Measurements from ENCODE around the gene PARVB.

Gene PARVB

DNA sequence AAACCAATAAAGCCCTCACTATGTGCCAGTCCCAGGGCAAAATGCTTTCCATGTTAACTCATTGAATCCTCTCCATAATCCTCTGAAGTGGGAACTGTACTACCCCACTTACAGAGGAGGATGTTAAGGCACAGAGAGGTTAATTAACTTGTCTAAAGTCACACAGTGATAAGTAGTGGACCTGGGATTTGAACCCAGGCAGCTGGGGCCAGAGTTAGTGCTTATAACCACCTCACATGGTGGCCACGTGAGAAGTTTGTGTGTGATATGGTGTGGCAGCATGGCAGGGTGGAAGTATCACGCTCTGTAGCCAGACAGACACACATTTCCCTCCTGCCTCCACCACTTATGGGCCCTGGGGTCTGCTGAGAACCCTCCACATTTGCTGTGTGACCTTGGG lies 173.2 kb downstream of the PARVB start:
- Histone ChIP-seq H3K27me3 (replicated peaks; ENCODE audit: control insufficient read depth, insufficient read depth, low read length, poor library complexity, severe bottlenecking) (no peaks in the 10 kb centered on the region), H3K9me3 (ENCODE audit: control insufficient read depth, low read length) (no peaks in the 10 kb centered on the region), H3K4me1 (ENCODE audit: control insufficient read depth, insufficient read depth, low read length, poor library complexity, severe bottlenecking) (peaks cover 19% of the 10 kb centered on the region), H3K36me3 (ENCODE audit: control insufficient read depth, insufficient read depth, low read length) (peaks cover 28% of the 10 kb centered on the region), H3K4me3 (ENCODE audit: insufficient read depth, low read depth, low read length, poor library complexity, severe bottlenecking) (no peak overlapping the region), H3K27ac (ENCODE audit: insufficient read depth, low read length, poor library complexity, severe bottlenecking) (no peak overlapping the region)
- no peak for DNase-seq

GRCh38 chr22:44199164-44199563 lies 175.1 kb downstream of the PARVB start:
- peaks cover 28% of the 10 kb centered on the region for H3K36me3 ChIP-seq (ENCODE audit: control insufficient read depth, insufficient read depth, low read length)
- peaks cover under 1% of the 10 kb centered on the region for H3K4me1 ChIP-seq (ENCODE audit: control insufficient read depth, insufficient read depth, low read length, poor library complexity, severe bottlenecking)
- H3K4me3 ChIP-seq (ENCODE audit: insufficient read depth, low read depth, low read length, poor library complexity, severe bottlenecking), result no peak overlapping the region
- no peaks in the 10 kb centered on the region for H3K9me3 ChIP-seq (ENCODE audit: control insufficient read depth, low read length)
- H3K27me3 ChIP-seq (replicated peaks; ENCODE audit: control insufficient read depth, insufficient read depth, low read length, poor library complexity, severe bottlenecking), result no peaks in the 10 kb centered on the region
- no peak for DNase-seq
- H3K27ac ChIP-seq (ENCODE audit: insufficient read depth, low read length, poor library complexity, severe bottlenecking), result no peak overlapping the region

GRCh38 chr22:44199866-44200265 lies 175.8 kb downstream of the PARVB start:
- Histone ChIP-seq H3K27me3 (replicated peaks; ENCODE audit: control insufficient read depth, insufficient read depth, low read length, poor library complexity, severe bottlenecking) (no peaks in the 10 kb centered on the region), H3K4me3 (ENCODE audit: insufficient read depth, low read depth, low read length, poor library complexity, severe bottlenecking) (no peak overlapping the region), H3K36me3 (ENCODE audit: control insufficient read depth, insufficient read depth, low read length) (peaks cover 28% of the 10 kb centered on the region), H3K27ac (ENCODE audit: insufficient read depth, low read length, poor library complexity, severe bottlenecking) (no peak overlapping the region), H3K9me3 (ENCODE audit: control insufficient read depth, low read length) (no peaks in the 10 kb centered on the region), H3K4me1 (ENCODE audit: control insufficient read depth, insufficient read depth, low read length, poor library complexity, severe bottlenecking) (no peaks in the 10 kb centered on the region)
- DNase-seq, result no peak

DNA sequence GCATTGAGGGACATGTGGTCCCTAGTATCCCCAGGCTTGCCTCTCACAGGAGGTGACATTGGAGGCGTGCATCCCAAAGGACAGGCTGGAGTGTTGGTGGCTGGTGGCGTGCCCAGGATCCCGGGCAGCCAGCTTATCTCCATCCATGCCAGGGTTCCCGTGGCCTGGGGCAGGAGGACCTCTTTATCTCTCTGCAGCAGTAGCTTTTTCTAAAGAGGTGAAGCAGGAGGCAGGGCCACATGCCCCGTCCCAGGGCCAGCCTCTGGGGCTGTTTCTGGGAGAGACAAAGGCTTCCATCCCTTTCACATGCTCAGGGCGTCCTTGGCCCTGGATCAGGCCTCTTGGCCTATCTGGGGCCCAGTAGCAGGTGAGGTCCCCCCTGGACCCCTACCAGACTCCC lies 176.3 kb downstream of the PARVB start:
- Histone ChIP-seq H3K9me3 (ENCODE audit: control insufficient read depth, low read length) (no peaks in the 10 kb centered on the region), H3K36me3 (ENCODE audit: control insufficient read depth, insufficient read depth, low read length) (peaks cover 28% of the 10 kb centered on the region), H3K27ac (ENCODE audit: insufficient read depth, low read length, poor library complexity, severe bottlenecking) (no peak overlapping the region), H3K4me1 (ENCODE audit: control insufficient read depth, insufficient read depth, low read length, poor library complexity, severe bottlenecking) (no peaks in the 10 kb centered on the region), H3K4me3 (ENCODE audit: insufficient read depth, low read depth, low read length, poor library complexity, severe bottlenecking) (no peak overlapping the region), H3K27me3 (replicated peaks; ENCODE audit: control insufficient read depth, insufficient read depth, low read length, poor library complexity, severe bottlenecking) (no peaks in the 10 kb centered on the region)
- no peak for DNase-seq

GRCh38 chr22:44200855-44201550 lies 176.9 kb downstream of the PARVB start:
- DNase-seq, result no peak
- no peaks in the 10 kb centered on the region for H3K4me1 ChIP-seq (ENCODE audit: control insufficient read depth, insufficient read depth, low read length, poor library complexity, severe bottlenecking)
- no peaks in the 10 kb centered on the region for H3K9me3 ChIP-seq (ENCODE audit: control insufficient read depth, low read length)
- H3K27me3 ChIP-seq (replicated peaks; ENCODE audit: control insufficient read depth, insufficient read depth, low read length, poor library complexity, severe bottlenecking), result no peaks in the 10 kb centered on the region
- no peak overlapping the region for H3K4me3 ChIP-seq (ENCODE audit: insufficient read depth, low read depth, low read length, poor library complexity, severe bottlenecking)
- H3K36me3 ChIP-seq (ENCODE audit: control insufficient read depth, insufficient read depth, low read length), result peaks cover 28% of the 10 kb centered on the region
- H3K27ac ChIP-seq (ENCODE audit: insufficient read depth, low read length, poor library complexity, severe bottlenecking), result no peak overlapping the region

DNA sequence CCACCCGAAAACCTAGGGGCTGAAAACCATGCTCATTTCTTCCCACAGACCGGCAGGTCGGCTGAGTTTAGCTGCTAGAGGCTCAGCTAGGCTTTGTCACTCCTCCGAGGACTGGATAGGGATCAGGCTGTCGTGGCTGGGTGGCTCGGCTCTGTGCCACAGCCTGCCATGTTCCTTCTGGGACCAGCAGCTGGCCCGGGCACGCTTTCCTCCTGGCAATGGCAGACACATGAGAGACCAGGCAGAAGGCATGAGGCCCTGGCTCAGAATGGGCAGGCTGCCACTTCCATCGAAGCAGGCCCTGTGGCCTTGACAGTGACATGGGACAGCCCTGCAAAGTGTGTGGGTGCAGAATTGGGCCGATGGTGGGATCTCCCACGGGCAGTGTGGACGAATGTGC lies 177.6 kb downstream of the PARVB start:
- no peaks in the 10 kb centered on the region for H3K27me3 ChIP-seq (replicated peaks; ENCODE audit: control insufficient read depth, insufficient read depth, low read length, poor library complexity, severe bottlenecking)
- DNase-seq, result no peak
- no peak overlapping the region for H3K4me3 ChIP-seq (ENCODE audit: insufficient read depth, low read depth, low read length, poor library complexity, severe bottlenecking)
- no peak overlapping the region for H3K27ac ChIP-seq (ENCODE audit: insufficient read depth, low read length, poor library complexity, severe bottlenecking)
- peaks cover 28% of the 10 kb centered on the region for H3K36me3 ChIP-seq (ENCODE audit: control insufficient read depth, insufficient read depth, low read length)
- no peaks in the 10 kb centered on the region for H3K9me3 ChIP-seq (ENCODE audit: control insufficient read depth, low read length)
- H3K4me1 ChIP-seq (ENCODE audit: control insufficient read depth, insufficient read depth, low read length, poor library complexity, severe bottlenecking), result no peaks in the 10 kb centered on the region

DNA sequence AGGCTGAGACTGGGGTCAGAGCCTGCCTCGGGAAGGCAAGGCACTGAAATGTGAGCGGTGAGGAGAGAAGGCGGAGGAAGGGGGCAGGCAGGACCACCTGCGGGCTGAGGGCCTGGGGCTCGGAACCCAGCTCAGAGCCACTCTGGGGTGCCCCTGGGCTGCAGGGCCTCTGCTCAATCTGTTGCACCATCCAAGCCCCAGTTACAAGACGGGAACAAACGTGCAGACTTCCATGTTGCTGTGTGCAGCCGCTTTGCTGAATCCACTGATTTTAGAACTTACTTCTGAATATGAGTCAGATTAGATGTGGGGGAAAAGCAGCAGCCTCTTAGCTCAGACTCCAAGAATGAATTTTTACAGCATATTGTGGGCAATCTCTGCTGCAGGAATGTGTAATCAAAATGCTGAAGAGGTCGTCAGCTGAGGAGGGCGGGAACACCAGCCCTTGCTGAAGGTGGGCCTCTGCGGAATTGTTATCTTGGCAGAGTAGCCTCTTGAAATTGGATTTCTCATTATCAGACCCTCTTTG lies 178.2 kb downstream of the PARVB start:
- Histone ChIP-seq H3K4me3 (ENCODE audit: insufficient read depth, low read depth, low read length, poor library complexity, severe bottlenecking) (no peak overlapping the region), H3K27ac (ENCODE audit: insufficient read depth, low read length, poor library complexity, severe bottlenecking) (no peak overlapping the region), H3K4me1 (ENCODE audit: control insufficient read depth, insufficient read depth, low read length, poor library complexity, severe bottlenecking) (no peaks in the 10 kb centered on the region), H3K9me3 (ENCODE audit: control insufficient read depth, low read length) (no peaks in the 10 kb centered on the region), H3K27me3 (replicated peaks; ENCODE audit: control insufficient read depth, insufficient read depth, low read length, poor library complexity, severe bottlenecking) (no peaks in the 10 kb centered on the region), H3K36me3 (ENCODE audit: control insufficient read depth, insufficient read depth, low read length) (peaks cover 28% of the 10 kb centered on the region)
- DNase-seq, result no peak

DNA sequence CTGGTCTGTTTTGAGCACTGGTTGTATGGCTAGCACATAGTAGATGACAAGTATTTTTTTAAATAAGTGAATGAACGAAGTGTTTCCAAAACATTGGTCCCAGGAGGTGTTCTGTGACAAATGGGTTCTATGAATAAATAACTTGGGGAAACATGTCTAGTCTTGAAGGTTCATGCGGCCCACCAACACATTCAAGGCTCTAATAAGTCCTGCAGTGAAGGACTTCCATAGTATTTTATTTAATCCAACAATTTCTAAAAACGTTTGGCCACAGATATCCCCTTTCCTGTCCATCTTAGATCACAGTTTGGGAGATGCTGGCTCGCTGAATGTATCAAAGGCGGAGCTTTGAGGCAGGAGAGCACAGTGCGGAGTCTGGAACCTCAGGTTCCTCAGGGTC lies 179.1 kb downstream of the PARVB start:
- no peaks in the 10 kb centered on the region for H3K9me3 ChIP-seq (ENCODE audit: control insufficient read depth, low read length)
- no peak overlapping the region for H3K4me3 ChIP-seq (ENCODE audit: insufficient read depth, low read depth, low read length, poor library complexity, severe bottlenecking)
- peaks cover 24% of the 10 kb centered on the region for H3K36me3 ChIP-seq (ENCODE audit: control insufficient read depth, insufficient read depth, low read length)
- no peak overlapping the region for H3K27ac ChIP-seq (ENCODE audit: insufficient read depth, low read length, poor library complexity, severe bottlenecking)
- no peaks in the 10 kb centered on the region for H3K4me1 ChIP-seq (ENCODE audit: control insufficient read depth, insufficient read depth, low read length, poor library complexity, severe bottlenecking)
- no peak for DNase-seq
- no peaks in the 10 kb centered on the region for H3K27me3 ChIP-seq (replicated peaks; ENCODE audit: control insufficient read depth, insufficient read depth, low read length, poor library complexity, severe bottlenecking)

GRCh38 chr22:44204739-44205515 lies 180.8 kb downstream of the PARVB start:
- peaks cover 11% of the 10 kb centered on the region for H3K36me3 ChIP-seq (ENCODE audit: control insufficient read depth, insufficient read depth, low read length)
- H3K4me1 ChIP-seq (ENCODE audit: control insufficient read depth, insufficient read depth, low read length, poor library complexity, severe bottlenecking), result no peaks in the 10 kb centered on the region
- H3K4me3 ChIP-seq (ENCODE audit: insufficient read depth, low read depth, low read length, poor library complexity, severe bottlenecking), result no peak overlapping the region
- no peaks in the 10 kb centered on the region for H3K27me3 ChIP-seq (replicated peaks; ENCODE audit: control insufficient read depth, insufficient read depth, low read length, poor library complexity, severe bottlenecking)
- peaks cover 3% of the 10 kb centered on the region for H3K9me3 ChIP-seq (ENCODE audit: control insufficient read depth, low read length)
- DNase-seq, result no peak
- H3K27ac ChIP-seq (ENCODE audit: insufficient read depth, low read length, poor library complexity, severe bottlenecking), result no peak overlapping the region

All from effector memory CD4-positive, alpha-beta T cell (primary cell).